Lower leg skin (tissue), 3 donors: ENCODE results near the gene THBS1.

Experiments
- CTCF ChIP-seq, 3 donors: fragments of 450-650 bp; IDR thresholded peaks; one replicate each; pipeline ENCODE4 v1.5.1; 2016; ENCODE audit warnings: antibody characterized with exemption in 3 of 3, mild to moderate bottlenecking in 3 of 3, moderate library complexity in 2 of 3
- POLR2A ChIP-seq, 2 donors: fragments of 450-650 bp; IDR thresholded peaks; one replicate each; pipeline ENCODE4 v1.6.1; 2016 to 2017; ENCODE audit warnings: antibody characterized with exemption in 2 of 2, mild to moderate bottlenecking in 1 of 2, moderate library complexity in 1 of 2

DNA sequence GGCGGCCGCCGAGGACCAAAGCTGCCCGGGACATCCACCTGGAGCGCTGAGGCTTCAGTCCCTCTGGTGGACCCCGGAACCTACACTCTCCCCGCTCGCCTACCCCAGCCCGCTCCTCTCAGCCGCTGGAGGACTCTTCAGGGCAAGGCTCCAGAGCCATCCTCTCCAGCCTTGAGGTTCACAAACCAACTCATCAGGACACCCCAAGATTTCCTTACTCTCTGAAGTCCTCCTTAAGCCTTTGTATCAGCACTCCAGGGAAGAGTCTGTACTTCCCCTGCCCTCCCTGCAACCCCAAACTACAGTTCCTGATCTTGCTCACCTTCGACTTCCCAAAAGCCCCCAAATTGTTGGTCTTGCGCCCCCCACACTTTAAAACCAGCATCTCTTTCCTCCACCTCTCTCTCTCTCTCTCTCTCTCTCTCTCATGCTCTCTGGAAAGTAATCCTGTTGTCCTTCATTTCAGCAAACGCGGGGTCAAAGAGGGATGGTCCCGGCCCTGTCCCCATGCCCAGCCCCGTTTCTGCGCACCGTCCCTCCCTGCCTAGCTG lies 438 bp downstream of the THBS1 start:
- no peak for TF ChIP-seq CTCF (IDR thresholded peaks at IDR 0.05)
- no peak for TF ChIP-seq POLR2A (IDR thresholded peaks at IDR 0.05)
